NB4 (cell line): Measurements from ENCODE around the gene TMEM178B.

Experiments used
- CTCF ChIP-seq: IDR thresholded peaks from one replicate; pipeline ENCODE4 v1.5.1; 2012; ENCODE audit warnings: low read depth, low read length
- MAX ChIP-seq: IDR thresholded peaks from 2 replicates; pipeline ENCODE4 v1.6.1; 2011; ENCODE audit warnings: low read depth, low read length
- POLR2A ChIP-seq: IDR thresholded peaks from 2 replicates; pipeline ENCODE4 v1.6.1; 2011; ENCODE audit warnings: mild to moderate bottlenecking; ENCODE audit not compliant: insufficient read length; ENCODE audit errors: extremely low read depth

DNA sequence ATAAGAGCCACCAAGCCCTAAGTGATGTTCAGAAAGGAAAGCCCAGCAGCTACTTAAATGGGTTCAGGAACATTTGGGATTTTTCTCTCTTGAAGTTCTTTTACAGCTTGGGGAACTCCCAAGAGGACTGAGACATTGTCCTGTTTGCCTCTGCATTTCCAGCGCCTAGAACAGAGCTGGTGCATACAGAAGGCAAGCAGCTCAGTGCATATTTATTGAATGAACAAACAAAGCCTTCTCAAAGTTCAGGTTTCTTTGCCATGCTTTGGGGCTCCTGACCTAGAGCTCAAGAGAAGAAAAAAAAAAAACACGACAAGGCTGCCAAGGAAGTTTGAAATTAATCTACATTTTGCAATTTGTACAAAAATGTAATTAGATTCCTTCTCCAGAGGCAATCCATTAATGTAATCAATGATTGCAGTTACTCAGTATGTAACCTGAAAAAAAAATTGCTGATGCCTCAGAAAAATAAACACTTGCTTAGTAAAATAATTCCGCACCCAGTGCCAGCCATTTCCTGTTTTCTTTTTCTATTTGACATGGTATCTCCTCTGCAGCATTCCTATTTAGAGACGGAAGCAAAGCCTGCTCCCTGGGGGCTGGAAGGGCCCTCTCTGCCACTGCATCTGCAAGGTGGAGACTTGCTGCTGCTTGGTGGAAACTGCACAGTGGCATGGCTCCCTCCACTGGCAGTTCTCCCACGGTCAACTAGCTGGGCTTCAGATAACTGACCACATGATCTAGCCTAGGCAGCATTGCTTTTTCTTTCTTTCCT, 157.3 kb downstream of the TMEM178B start:
- TF ChIP-seq CTCF (peak; percentile 12), POLR2A (no peak), MAX (no peak)
